IMR-90 (cell line): Measurements from ENCODE around the gene OST4. TPM values are rescaled to one million over a fixed set of nuclear protein-coding genes. Genes with fewer than 3 reads are reported as not detected.

Experiments
- ATAC-seq: fragments of 200-7000 bp; cut with Tn5 transposase; 2 replicates; pipeline ENCODE4 v1.9.1; 2020; ENCODE audit warnings: low read depth, mild to moderate bottlenecking, moderate library complexity
- BruUV-seq: library from RNA; stranded (reverse); fragments of 400-500 nt; replicated peaks from 2 replicates; lab custom pipeline; 2021; lab: Mats Ljungman, UMichigan
- CTCF ChIA-PET: fragments of 300-600 bp; formaldehyde crosslinking; extraction: SDS; loops from one replicate; lab custom pipeline; 2021; ENCODE audit warnings: antibody characterized with exemption; lab: Yijun Ruan, JAX
- POLR2A ChIA-PET: fragments of 300-600 bp; sonication (Branson Sonifier 250); formaldehyde crosslinking; loops from one replicate; lab custom pipeline; 2022; ENCODE audit warnings: antibody characterized with exemption; ENCODE audit not compliant: unreplicated experiment; lab: Charles Lee
- DNase-seq: peaks from one replicate; pipeline ENCODE4 v3.0.0; 2013
- H2AFZ ChIP-seq: replicated peaks from 2 replicates; pipeline ENCODE3; 2013; ENCODE audit warnings: low read length, mild to moderate bottlenecking; ENCODE audit not compliant: poor library complexity
- H2AK5ac ChIP-seq: 2 replicates; pipeline ENCODE4 v1.6.1; 2013; ENCODE audit warnings: low read depth, low read length, inconsistent platforms
- H2AK9ac ChIP-seq: replicated peaks from 2 replicates; pipeline ENCODE3; 2013; ENCODE audit warnings: mild to moderate bottlenecking, low read depth, low read length, moderate library complexity; ENCODE audit not compliant: poor library complexity
- H2BK120ac ChIP-seq: 2 replicates; pipeline ENCODE4 v1.6.1; 2013; ENCODE audit warnings: low read depth, low read length, inconsistent platforms
- H2BK15ac ChIP-seq: 3 replicates; pipeline ENCODE4 v1.6.1; 2013; ENCODE audit warnings: low read depth, low read length, inconsistent platforms
- H2BK20ac ChIP-seq: 2 replicates; pipeline ENCODE4 v1.6.1; 2013; ENCODE audit warnings: low read depth, mild to moderate bottlenecking, inconsistent platforms, low read length, moderate library complexity
- H2BK5ac ChIP-seq: 2 replicates; pipeline ENCODE4 v1.6.1; 2013; ENCODE audit warnings: mild to moderate bottlenecking, low read depth, low read length, inconsistent platforms; ENCODE audit not compliant: poor library complexity, severe bottlenecking
- H3K14ac ChIP-seq: replicated peaks from 2 replicates; pipeline ENCODE4 v1.6.1; 2013; ENCODE audit warnings: low read depth, low read length, inconsistent platforms
- H3K18ac ChIP-seq: 2 replicates; pipeline ENCODE4 v1.6.1; 2013; ENCODE audit warnings: low read depth, low read length, control low read depth
- H3K23ac ChIP-seq: 2 replicates; pipeline ENCODE4 v1.6.1; 2013; ENCODE audit warnings: low read depth, low read length, inconsistent platforms
- H3K27ac ChIP-seq: 2 replicates; pipeline ENCODE4 v1.5.1; 2013; ENCODE audit warnings: mild to moderate bottlenecking, control low read depth, low read length; ENCODE audit not compliant: insufficient read depth
- H3K27me3 ChIP-seq: 2 replicates; pipeline ENCODE4 v1.6.1; 2013; ENCODE audit warnings: low read length; ENCODE audit not compliant: control insufficient read depth, insufficient read depth
- H3K36me3 ChIP-seq: 2 replicates; pipeline ENCODE4 v1.6.1; 2013; ENCODE audit warnings: low read length, mixed read lengths; ENCODE audit not compliant: control insufficient read depth, insufficient read depth
- H3K4ac ChIP-seq: 2 replicates; pipeline ENCODE4 v1.6.1; 2013; ENCODE audit warnings: low read depth, low read length, inconsistent platforms
- H3K4me1 ChIP-seq: 2 replicates; pipeline ENCODE4 v1.6.1; 2013; ENCODE audit warnings: low read length, mixed read lengths; ENCODE audit not compliant: control insufficient read depth, insufficient read depth
- H3K4me2 ChIP-seq: 2 replicates; pipeline ENCODE4 v1.6.1; 2013; ENCODE audit warnings: low read depth, mild to moderate bottlenecking, control low read depth, low read length, moderate library complexity
- H3K4me3 ChIP-seq: 2 replicates; pipeline ENCODE4 v1.5.1; 2013; ENCODE audit warnings: low read depth, mild to moderate bottlenecking, control low read depth, low read length, moderate library complexity; ENCODE audit not compliant: insufficient read depth
- H3K56ac ChIP-seq: 2 replicates; pipeline ENCODE4 v1.6.1; 2013; ENCODE audit warnings: low read length, inconsistent platforms; ENCODE audit not compliant: insufficient read depth; ENCODE audit errors: extremely low read depth
- H3K79me1 ChIP-seq, 2 experiments: 2 replicates each; pipeline ENCODE4 v1.6.1; 2013; ENCODE audit warnings: low read length in 2 of 2, inconsistent platforms in 1 of 2, low read depth in 1 of 2
- H3K9ac ChIP-seq: 2 replicates; pipeline ENCODE4 v1.6.1; 2013; ENCODE audit warnings: low read depth, low read length, control low read depth
- H3K9me1 ChIP-seq: 2 replicates; pipeline ENCODE4 v1.6.1; 2013; ENCODE audit warnings: low read length, inconsistent platforms; ENCODE audit not compliant: insufficient read depth
- H3K9me3 ChIP-seq: 2 replicates; pipeline ENCODE4 v1.6.1; 2013; ENCODE audit warnings: low read length; ENCODE audit not compliant: control insufficient read depth, insufficient read depth
- H4K20me1 ChIP-seq: 2 replicates; pipeline ENCODE4 v1.6.1; 2013; ENCODE audit warnings: low read length, inconsistent platforms; ENCODE audit not compliant: insufficient read depth
- H4K5ac ChIP-seq: 2 replicates; pipeline ENCODE4 v1.6.1; 2013; ENCODE audit warnings: mild to moderate bottlenecking, low read depth, low read length, control low read depth
- H4K8ac ChIP-seq, 2 experiments: 2 replicates each; pipeline ENCODE4 v1.6.1; 2013; ENCODE audit warnings: low read depth in 2 of 2, low read length in 2 of 2, control low read depth in 1 of 2, inconsistent platforms in 1 of 2
- H4K91ac ChIP-seq: 2 replicates; pipeline ENCODE4 v1.6.1; 2013; ENCODE audit warnings: low read depth, low read length, inconsistent platforms; ENCODE audit not compliant: insufficient read depth
- BHLHE40 ChIP-seq: fragments of 150-350 bp; IDR thresholded peaks from 2 replicates; pipeline ENCODE4 v1.6.1; 2016; ENCODE audit warnings: mild to moderate bottlenecking, low read depth, low read length
- CEBPB ChIP-seq: IDR thresholded peaks from 2 replicates; pipeline ENCODE4 v1.6.1; 2012; ENCODE audit warnings: low read depth, low read length, improper control_type of control experiment
- CHD1 ChIP-seq: IDR thresholded peaks from 2 replicates; pipeline ENCODE4 v1.6.1; 2012; ENCODE audit warnings: low read depth, low read length, improper control_type of control experiment
- CTCF ChIP-seq: conservative IDR thresholded peaks from 2 replicates; pipeline ENCODE4 v1.5.1; 2012; ENCODE audit warnings: mild to moderate bottlenecking, low read depth, low read length, improper control_type of control experiment
- ELK1 ChIP-seq: fragments of 150-350 bp; IDR thresholded peaks from 2 replicates; pipeline ENCODE4 v1.6.1; 2016; ENCODE audit warnings: low read depth, mild to moderate bottlenecking, low read length, moderate library complexity, borderline replicate concordance
- FOS ChIP-seq: fragments of 150-350 bp; IDR thresholded peaks from 2 replicates; pipeline ENCODE4 v1.6.1; 2016; ENCODE audit warnings: low read depth, low read length
- MAZ ChIP-seq: IDR thresholded peaks from 2 replicates; pipeline ENCODE4 v1.6.1; 2012; ENCODE audit warnings: low read depth, mild to moderate bottlenecking, low read length, improper control_type of control experiment, moderate library complexity, borderline replicate concordance
- MXI1 ChIP-seq: IDR thresholded peaks from 2 replicates; pipeline ENCODE4 v1.6.1; 2012; ENCODE audit warnings: low read depth, mild to moderate bottlenecking, low read length, moderate library complexity, borderline replicate concordance
- NFE2L2 ChIP-seq: fragments of 150-350 bp; IDR thresholded peaks from 2 replicates; pipeline ENCODE4 v1.6.1; 2016; ENCODE audit warnings: low read depth, mild to moderate bottlenecking, low read length
- POLR2A ChIP-seq: IDR thresholded peaks from 2 replicates; pipeline ENCODE4 v1.6.1; 2012; ENCODE audit warnings: mild to moderate bottlenecking, low read depth, low read length
- RAD21 ChIP-seq: IDR thresholded peaks from 2 replicates; pipeline ENCODE4 v1.6.1; 2012; ENCODE audit warnings: low read length, improper control_type of control experiment
- RCOR1 ChIP-seq: IDR thresholded peaks from 2 replicates; pipeline ENCODE4 v1.6.1; 2012; ENCODE audit warnings: mild to moderate bottlenecking, low read length, improper control_type of control experiment; ENCODE audit not compliant: insufficient replicate concordance
- RFX5 ChIP-seq: IDR thresholded peaks from 2 replicates; pipeline ENCODE4 v1.8.0; 2012; ENCODE audit warnings: low read depth, mild to moderate bottlenecking, low read length, moderate library complexity
- SMC3 ChIP-seq: fragments of 150-350 bp; IDR thresholded peaks from 2 replicates; pipeline ENCODE4 v1.6.1; 2016; ENCODE audit warnings: low read depth, mild to moderate bottlenecking, antibody characterized with exemption, low read length, moderate library complexity
- USF2 ChIP-seq: fragments of 150-350 bp; IDR thresholded peaks from 2 replicates; pipeline ENCODE4 v1.6.1; 2017; ENCODE audit warnings: mild to moderate bottlenecking, antibody characterized with exemption, low read length, low read depth
- WGBS, 2 experiments: methylation state at CpG; one replicate each; pipeline versions ENCODE4 v1.1.5 to v1.1.7; 2013; ENCODE audit warnings: missing lambda C conversion rate in 2 of 2; ENCODE audit not compliant: insufficient read length in 1 of 2; ENCODE audit errors: extremely low coverage in 2 of 2; 5-methylcytosine and 5-hydroxymethylcytosine counted together
- dilution Hi-C: fragments of 300-500 bp; cut with HindIII; formaldehyde crosslinking; loops from one replicate; pipeline ENCODE4 v1.14.3; 2018; ENCODE audit warnings: low sequenced_read_pairs; ENCODE audit not compliant: unreplicated experiment
- in situ Hi-C: fragments of 300-500 bp; cut with MboI; formaldehyde crosslinking; loops from 3 replicates; pipeline ENCODE4 v1.14.3; 2019; ENCODE audit warnings: low sequenced_read_pairs, inconsistent platforms, mixed read lengths
- intact Hi-C: fragments of 100-400 bp; cut with micrococcal nuclease; formaldehyde crosslinking; loops from 2 replicates; pipeline ENCODE4 v1.10.0; 2022
- polyA plus RNA-seq, 3 experiments: library from polyadenylated mRNA; depleted of rRNA; stranded (reverse); fragments of >200 nt; gene quantifications; 2 replicates each; pipeline ENCODE4 v1.2.3, GENCODE V29; 2012; ENCODE audit warnings: low replicate concordance in 1 of 3
- total RNA-seq: library from RNA; depleted of rRNA; stranded (reverse); fragments of >200 nt; gene quantifications from 2 replicates; pipeline ENCODE4 v1.2.3, GENCODE V29; 2012

OST4 gene
- total and polyA plus RNA-seq, 2 of the 4 experiments (the other 2 are of a cell fraction) = 386 to 806 TPM

GRCh38 chr2:27039871-27040270 lies 31.6 kb downstream of the OST4 start:
- H3K14ac ChIP-seq = no peak overlapping the region
- no peaks in the 10 kb centered on the region for H3K27me3 ChIP-seq
- no peak overlapping the region for H3K4me2 ChIP-seq
- H2BK5ac ChIP-seq = no peak overlapping the region
- H2AK5ac ChIP-seq = no peak overlapping the region
- ChIA-PET POLR2A (no interaction called here), CTCF (no interaction called here)
- H3K9me1 ChIP-seq = peaks cover 9% of the 10 kb centered on the region
- no peak overlapping the region for H2BK20ac ChIP-seq
- no peak overlapping the region for H3K27ac ChIP-seq
- in situ Hi-C loops (no loop called here), dilution Hi-C loops (no loop called here), intact Hi-C loops (no loop called here)
- no peak overlapping the region for H3K4ac ChIP-seq
- H2AK9ac ChIP-seq = no peak overlapping the region
- H3K4me1 ChIP-seq = peaks cover 4% of the 10 kb centered on the region; the same call in 1 of the 2 replicates
- H3K79me1 ChIP-seq = peaks cover 21 to 54% of the 10 kb centered on the region in 2 experiments
- H3K4me3 ChIP-seq = no peak overlapping the region
- H3K36me3 ChIP-seq = peaks cover 73% of the 10 kb centered on the region
- H3K9ac ChIP-seq = no peak overlapping the region
- no peak overlapping the region for H2BK120ac ChIP-seq
- no peak overlapping the region for H4K8ac ChIP-seq
- TF ChIP-seq RCOR1 = no peak
- TF ChIP-seq ELK1 = no peak
- no peak for TF ChIP-seq RFX5
- TF ChIP-seq SMC3 = no peak
- TF ChIP-seq CHD1 = no peak
- TF ChIP-seq MAZ = no peak
- TF ChIP-seq MXI1 = no peak
- TF ChIP-seq POLR2A = no peak
- no peak for TF ChIP-seq CEBPB
- no peak for TF ChIP-seq BHLHE40
- no peak for TF ChIP-seq USF2
- no peak for TF ChIP-seq RAD21
- TF ChIP-seq CTCF = no peak
- no peak for TF ChIP-seq NFE2L2
- no peak for TF ChIP-seq FOS
- H3K9me3 ChIP-seq = no peaks in the 10 kb centered on the region
- BruUV-seq = no TSS peak
- H3K23ac ChIP-seq = no peak overlapping the region
- no peak overlapping the region for H3K56ac ChIP-seq
- DNase-seq (no peak), ATAC-seq (no peak)
- no peak overlapping the region for H2BK15ac ChIP-seq
- no peak overlapping the region for H4K91ac ChIP-seq
- no peak overlapping the region for H3K18ac ChIP-seq
- peaks cover 32% of the 10 kb centered on the region for H4K20me1 ChIP-seq
- no peak overlapping the region for H2AFZ ChIP-seq
- H4K5ac ChIP-seq = no peak overlapping the region
- 100% methylated on average over 1 of the region's 7 CpGs; no CpG with 5 or more reads in 1 of the 2 experiments for WGBS, 2 experiments
